GM19351 (cell line): ENCODE results near the gene ZCCHC3.
"Not testable (repeated sequence)": the region's sequence is repeated elsewhere in the genome, so short reads cannot be mapped to it uniquely, and the experiment has no call there.

Experiments used
- ATAC-seq: cut with Tn5 transposase; IDR thresholded peaks from one replicate; pipeline ENCODE4 v1.9.1; 2021; ENCODE audit warnings: mild to moderate bottlenecking, moderate library complexity; ENCODE audit not compliant: unreplicated experiment

ZCCHC3 gene

GRCh38 chr20:336040-336439 is 38.7 kb downstream of the ZCCHC3 start:
- not testable (repeated sequence) for ATAC-seq

- no peak for ATAC-seq
Observed at GRCh38 chr20:341682-342081, 44.3 kb downstream of the ZCCHC3 start.

GRCh38 chr20:343107-343506 is 45.7 kb downstream of the ZCCHC3 start:
- ATAC-seq, result no peak

GRCh38 chr20:346033-346639 is 48.8 kb downstream of the ZCCHC3 start:
- ATAC-seq, result no peak

- peak; percentile 29 for ATAC-seq
Observed at GRCh38 chr20:346640-347316, 49.4 kb downstream of the ZCCHC3 start, which contains the start of gene NRSN2. Gene NRSN2, plus strand, starts transcription at chr20:347111. Its CDS starts 2,533 bp downstream, at chr20:349644.

GRCh38 chr20:347317-347639 is 49.9 kb downstream of the ZCCHC3 start:
- peak; percentile 8 for ATAC-seq

GRCh38 chr20:347640-348484 is 50.5 kb downstream of the ZCCHC3 start:
- peak; percentile 82 for ATAC-seq

- no peak for ATAC-seq
Observed at GRCh38 chr20:348972-349841, 51.8 kb downstream of the ZCCHC3 start.
